HepG2 (cell line): ENCODE data around the gene ZSCAN4. TPM values are rescaled to one million over a fixed set of nuclear protein-coding genes. Genes with fewer than 3 reads are reported as not detected.
A peak's percentile ranks its signal among the peaks of the same experiment; 100 is the strongest.

ENCODE experiments used
- ATAC-seq: fragments of 200-7000 bp; cut with Tn5 transposase; 3 replicates; pipeline ENCODE4 v1.9.1; 2020; ENCODE audit warnings: mild to moderate bottlenecking, moderate library complexity
- BruUV-seq: library from RNA; stranded (reverse); fragments of 400-500 nt; replicated peaks from 2 replicates; lab custom pipeline; 2021; lab: Mats Ljungman, UMichigan
- CTCF ChIA-PET: fragments of 300-600 bp; formaldehyde crosslinking; extraction: SDS; loops from one replicate; lab custom pipeline; 2021; ENCODE audit warnings: low total read pairs, inconsistent platforms, low intra/inter-chr PET ratio; lab: Yijun Ruan, JAX
- POLR2A ChIA-PET: fragments of 350-600 bp; sonication (Branson Sonifier 250); formaldehyde crosslinking; loops from one replicate; lab custom pipeline; 2020; ENCODE audit warnings: antibody characterized with exemption, inconsistent platforms; lab: Yijun Ruan, JAX
- DNase-seq: peaks from one replicate; pipeline ENCODE4 v3.0.0-alpha.2; 2015; ENCODE audit warnings: low spot score
- FAIRE-seq: peaks from 3 replicates; lab custom pipeline; 2011; peaks lifted over from hg19 to GRCh38; lab: Jason Lieb, UNC
- H2AFZ ChIP-seq: one replicate; pipeline ENCODE4 v1.6.1; 2011; ENCODE audit warnings: low read length, inconsistent platforms
- H3K27ac ChIP-seq: fragments of 300-600 bp; 3 replicates; pipeline ENCODE4 v1.8.0; 2011; ENCODE audit warnings: mixed run types, mild to moderate bottlenecking, mixed read lengths, low read length, inconsistent platforms; ENCODE audit not compliant: insufficient read depth; ENCODE audit errors: extremely low read length
- H3K27me3 ChIP-seq, 2 experiments: fragments of 200-600 bp in 1 of 2; 2 replicates in 1 of 2; 3 replicates in 1 of 2; pipeline versions ENCODE4 v1.6.0 to v1.8.0; 2011; ENCODE audit warnings: low read length in 2 of 2, mild to moderate bottlenecking in 2 of 2, moderate library complexity in 2 of 2, inconsistent platforms in 1 of 2; ENCODE audit not compliant: insufficient read depth in 2 of 2, control insufficient read depth in 1 of 2
- H3K36me3 ChIP-seq, 2 experiments: fragments of 200-600 bp in 1 of 2; replicated peaks in 1 of 2; 2 replicates in 1 of 2; 3 replicates in 1 of 2; pipeline versions ENCODE4 v1.5.1 to v1.8.0; 2011; ENCODE audit warnings: low read length in 2 of 2, inconsistent platforms in 1 of 2; ENCODE audit not compliant: insufficient read depth in 2 of 2, control insufficient read depth in 1 of 2
- H3K4me1 ChIP-seq: 2 replicates; pipeline ENCODE4 v1.5.1; 2012; ENCODE audit warnings: low read length, inconsistent platforms; ENCODE audit not compliant: insufficient read depth
- H3K4me2 ChIP-seq: 2 replicates; pipeline ENCODE4 v1.6.0; 2011; ENCODE audit warnings: low read depth, low read length, inconsistent platforms
- H3K4me3 ChIP-seq, 3 experiments: fragments of 200-600 bp in 1 of 3; sonication (generic), shearing (Covaris generic) in 1 of 3; replicated peaks in 1 of 3; 2 replicates each; pipeline ENCODE4 v1.5.1; 2011 to 2016; ENCODE audit warnings: low read length in 3 of 3, inconsistent platforms in 2 of 3, low read depth in 2 of 3, mild to moderate bottlenecking in 2 of 3, control low read depth in 1 of 3, mixed read lengths in 1 of 3; ENCODE audit not compliant: insufficient read depth in 1 of 3
- H3K79me2 ChIP-seq: one replicate; pipeline ENCODE4 v1.6.1; 2011; ENCODE audit warnings: low read length, inconsistent platforms; ENCODE audit not compliant: insufficient read depth
- H3K9ac ChIP-seq: 2 replicates; pipeline ENCODE4 v1.6.0; 2011; ENCODE audit warnings: mild to moderate bottlenecking, low read depth, low read length, inconsistent platforms; ENCODE audit not compliant: insufficient read depth
- H3K9me3 ChIP-seq: 2 replicates; pipeline ENCODE4 v1.5.1; 2012; ENCODE audit warnings: mild to moderate bottlenecking, low read length
- H4K20me1 ChIP-seq: 2 replicates; pipeline ENCODE4 v1.6.0; 2011; ENCODE audit warnings: inconsistent platforms, mild to moderate bottlenecking, low read length, moderate library complexity; ENCODE audit not compliant: insufficient read depth
- HNRNPLL ChIP-seq: fragments of 200-400 bp; formaldehyde crosslinking; IDR thresholded peaks from 2 replicates; pipeline ENCODE4 v1.6.1; 2017; ENCODE audit warnings: mild to moderate bottlenecking, low read depth, low read length; ENCODE audit not compliant: poor library complexity, severe bottlenecking
- PCBP2 ChIP-seq: fragments of 200-400 bp; formaldehyde crosslinking; optimal IDR thresholded peaks from 2 replicates; pipeline ENCODE3; 2018; ENCODE audit warnings: low read length, low read depth; ENCODE audit not compliant: poor library complexity, severe bottlenecking
- POLR2A ChIP-seq, 2 experiments: IDR thresholded peaks; 2 replicates each; pipeline ENCODE4 v1.6.1; 2011; ENCODE audit warnings: low read depth in 2 of 2, low read length in 2 of 2, mild to moderate bottlenecking in 1 of 2, moderate library complexity in 1 of 2; ENCODE audit not compliant: insufficient read depth in 1 of 2
- RFX3 ChIP-seq: IDR thresholded peaks from 2 replicates; pipeline ENCODE4 v1.6.1; 2016; ENCODE audit warnings: missing biosample characterization, missing genetic modification reagents
- STAT6 ChIP-seq: sonication (generic); formaldehyde crosslinking; IDR thresholded peaks from 2 replicates; pipeline ENCODE4 v1.4.0; 2020; ENCODE audit warnings: missing genetic modification reagents, mild to moderate bottlenecking, borderline replicate concordance
- TARDBP ChIP-seq: sonication (generic); formaldehyde crosslinking; IDR thresholded peaks from 2 replicates; pipeline ENCODE4 v1.8.0; 2022; ENCODE audit warnings: mild to moderate bottlenecking, missing genetic modification reagents
- ZNF543 ChIP-seq: sonication (generic); formaldehyde crosslinking; IDR thresholded peaks from 2 replicates; pipeline ENCODE4 v1.4.0; 2020; ENCODE audit warnings: mild to moderate bottlenecking, missing genetic modification reagents
- WGBS: methylation state at CpG from one replicate; pipeline ENCODE4 v1.1.6; 2017; ENCODE audit warnings: low lambda C conversion rate; 5-methylcytosine and 5-hydroxymethylcytosine counted together
- in situ Hi-C: cut with HindIII; loops from 2 replicates; pipeline ENCODE4 v1.10.0; 2017; ENCODE audit warnings: low pct_unique_long_range_greater_than_20kb; ENCODE audit not compliant: extremely low pct_ligation_motif_present
- intact Hi-C: fragments of 100-400 bp; cut with micrococcal nuclease; formaldehyde crosslinking; loops from one replicate; pipeline ENCODE4 v1.10.0; 2022; ENCODE audit not compliant: unreplicated experiment
- polyA plus RNA-seq, 8 experiments: library from polyadenylated mRNA; depleted of rRNA in 3 of 8; stranded (reverse) in 7 of 8; unstranded in 1 of 8; fragments of >200 nt; fragmentation: Illumina TruSeq in 4 of 8; extraction: Trizol in 4 of 8; gene quantifications; 2 replicates each; pipeline versions ENCODE4 v1.2.1 to v1.2.3, GENCODE V29; 2011 to 2016; ENCODE audit warnings: low read depth in 4 of 8, missing spikeins in 1 of 8, mixed read lengths in 1 of 8; ENCODE audit not compliant: insufficient read depth in 1 of 8
- total RNA-seq, 5 experiments: library from RNA; depleted of rRNA; stranded (reverse); fragments of >200 nt; fragmentation: Illumina TruSeq; extraction: Trizol; gene quantifications; 2 replicates each; pipeline ENCODE4 v1.2.3, GENCODE V29; 2016; ENCODE audit warnings: low read depth in 1 of 5

ZSCAN4 gene
- total and polyA plus RNA-seq, 2 of the 13 experiments (the other 11 are each of a cell fraction or from before 2014, with no cell fraction given): 0.60 to 0.73 TPM

GRCh38 chr19:57633832-57634131, 35.0 kb upstream of the ZSCAN4 start:
- peaks cover 12% of the 10 kb centered on the region for H3K4me1 ChIP-seq
- H3K4me3 ChIP-seq: peak overlapping the region; percentile 87 to 96 (median 89)
- no TSS peak for BruUV-seq
- no peaks in the 10 kb centered on the region for H4K20me1 ChIP-seq
- no peaks in the 10 kb centered on the region; a peak in 1 of 5 replicates for H3K27me3 ChIP-seq
- peaks cover 15% of the 10 kb centered on the region for H3K9me3 ChIP-seq
- H3K36me3 ChIP-seq: peaks cover 1 to 14% of the 10 kb centered on the region in 2 experiments; a peak in 2 of 5 replicates
- H3K4me2 ChIP-seq: peak overlapping the region; percentile 84
- peaks cover 3% of the 10 kb centered on the region for H3K79me2 ChIP-seq
- CTCF ChIA-PET: no interaction called here
- in situ Hi-C loops: no loop called here
- FAIRE-seq: no peak
- peak overlapping the region; percentile 74 for H3K9ac ChIP-seq
- ATAC-seq: peak; percentile 66
- peak in 1 of 2 experiments; percentile 33; a peak in 1 of 4 replicates for TF ChIP-seq POLR2A (IDR thresholded peaks at IDR 0.05; ENCODE audit: insufficient read depth in 1 of 2, low read depth in 2 of 2, low read length in 2 of 2)
- no peak for TF ChIP-seq PCBP2
- peak; percentile 9; the same call in 1 of the 2 replicates for TF ChIP-seq ZNF543 (CRISPR knock-in tag)
- TF ChIP-seq, all 625 proteins: peak for 2
- POLR2A ChIA-PET: interaction anchor here (1.1 to 2.1 kb wide), 4 partner anchors 11 to 48 kb away, joined by 3 to 14 read pairs (median 7); partner anchors contain the start of genes ZNF134 and ZNF551
- 11% methylated on average over 5 of the region's 6 CpGs for WGBS
- Histone ChIP-seq H3K27ac (no peak overlapping the region), H2AFZ (no peak overlapping the region)
- intact Hi-C loops: loop anchor here (1.0 to 2.0 kb wide), 2 partner anchors 47 to 227 kb away; partner anchors contain the start of gene ZNF551
- no peak for DNase-seq

- H3K9me3 ChIP-seq: peaks cover 15% of the 10 kb centered on the region
- POLR2A ChIA-PET: no interaction called here
Observed at GRCh38 chr19:57637379-57637778, 31.4 kb upstream of the ZSCAN4 start.

More at GRCh38 chr19:57637379-57637778, 31.4 kb upstream of the ZSCAN4 start:
- 94% methylated on average over 4 of the region's 4 CpGs for WGBS
- H3K4me2 ChIP-seq: no peak overlapping the region
- in situ Hi-C loops: no loop called here
- no TSS peak for BruUV-seq
- TF ChIP-seq HNRNPLL: no peak
- TF ChIP-seq TARDBP (CRISPR knock-in tag): no peak
- TF ChIP-seq RFX3 (CRISPR knock-in tag): no peak
- no peak for TF ChIP-seq STAT6 (CRISPR knock-in tag)
- no peaks in the 10 kb centered on the region for H4K20me1 ChIP-seq
- ATAC-seq (no peak), FAIRE-seq (no peak), DNase-seq (no peak)
- CTCF ChIA-PET: no interaction called here
- peaks cover 12% of the 10 kb centered on the region for H3K4me1 ChIP-seq
- no peak overlapping the region for H2AFZ ChIP-seq
- intact Hi-C loops: no loop called here
- no peaks in the 10 kb centered on the region; a peak in 1 of 5 replicates for H3K27me3 ChIP-seq
- H3K27ac ChIP-seq: no peak overlapping the region
- peaks cover 11 to 42% of the 10 kb centered on the region in 2 experiments for H3K36me3 ChIP-seq
- H3K79me2 ChIP-seq: peaks cover 3% of the 10 kb centered on the region
- H3K9ac ChIP-seq: no peak overlapping the region
- H3K4me3 ChIP-seq: no peak overlapping the region
